Colonic mucosa (tissue), 4 donors: ENCODE data around the gene CDRT15. TPM values are rescaled to one million over a fixed set of nuclear protein-coding genes. Genes with fewer than 3 reads are reported as not detected.

ENCODE experiments used
- DNase-seq: peaks from one replicate; pipeline ENCODE4 v3.0.0-alpha.2; 2020
- H3K27ac ChIP-seq: fragments of 200-600 bp; one replicate; pipeline ENCODE4 v1.8.0; 2021
- H3K27me3 ChIP-seq: fragments of 200-600 bp; one replicate; pipeline ENCODE4 v1.8.0; 2021
- H3K36me3 ChIP-seq: fragments of 200-600 bp; one replicate; pipeline ENCODE4 v1.8.0; 2021
- H3K4me1 ChIP-seq: fragments of 200-600 bp; one replicate; pipeline ENCODE4 v1.8.0; 2021; ENCODE audit warnings: mild to moderate bottlenecking
- H3K4me3 ChIP-seq: fragments of 200-600 bp; one replicate; pipeline ENCODE4 v1.8.0; 2021
- H3K9ac ChIP-seq, 2 donors: one replicate each; pipeline ENCODE4 v1.7.0; 2013; ENCODE audit warnings: control low read depth in 2 of 2, low read depth in 2 of 2, low read length in 2 of 2
- H3K9me3 ChIP-seq: fragments of 200-600 bp; one replicate; pipeline ENCODE4 v1.8.0; 2021
- intact Hi-C: fragments of 100-400 bp; cut with DNase I; formaldehyde crosslinking; loops from one replicate; pipeline ENCODE4 v1.14.1; 2022
- total RNA-seq, 2 donors: library from RNA; stranded (reverse); fragmentation: NEBNext Ultra II Directional in 1 of 2; extraction: Animal tissue kit (Norgen Biotek cat#: 25700) in 1 of 2; gene quantifications; one replicate each; pipeline ENCODE4 v1.2.1, GENCODE V29; 2021
- TF ChIP-seq, protein P1 (sequence below): fragments of 200-600 bp; IDR thresholded peaks from one replicate; pipeline ENCODE4 v1.8.0; 2022; ENCODE audit warnings: antibody characterized with exemption, mild to moderate bottlenecking
- donor health status: healthy.
- donor health status: DM: no; HTN: no; CAD: no.
- donor health status: DM: no; HTN: no; CAD: no.

The CDRT15 gene
- total RNA-seq, 2 donors from 2014 or later = not detected

DNA sequence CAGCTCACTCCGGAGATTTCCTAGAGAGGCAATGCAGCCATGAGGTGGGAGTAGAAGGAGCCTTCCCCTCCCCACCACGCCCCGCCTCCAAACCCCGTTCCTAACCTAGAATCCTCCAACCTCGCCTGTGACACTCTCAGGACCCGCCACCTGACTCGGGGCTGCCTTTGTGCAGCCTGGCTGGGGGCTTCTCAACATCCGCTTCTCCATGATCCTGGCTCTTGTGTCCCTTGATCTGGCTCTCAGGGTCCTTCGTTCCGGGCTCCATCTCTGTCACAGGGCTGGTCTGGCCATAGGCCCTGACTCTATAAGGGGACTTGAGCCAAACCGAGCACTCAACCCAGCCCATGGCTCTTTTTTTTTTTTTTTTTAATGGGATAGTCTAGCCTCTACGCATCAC, 24.3 kb downstream of the CDRT15 start:
- H3K36me3 ChIP-seq = no peaks in the 10 kb centered on the region
- no peaks in the 10 kb centered on the region for H3K4me1 ChIP-seq
- no peak overlapping the region for H3K9ac ChIP-seq
- DNase-seq = no peak
- no peak overlapping the region for H3K27ac ChIP-seq
- H3K4me3 ChIP-seq = no peak overlapping the region
- TF ChIP-seq, protein P1, sequence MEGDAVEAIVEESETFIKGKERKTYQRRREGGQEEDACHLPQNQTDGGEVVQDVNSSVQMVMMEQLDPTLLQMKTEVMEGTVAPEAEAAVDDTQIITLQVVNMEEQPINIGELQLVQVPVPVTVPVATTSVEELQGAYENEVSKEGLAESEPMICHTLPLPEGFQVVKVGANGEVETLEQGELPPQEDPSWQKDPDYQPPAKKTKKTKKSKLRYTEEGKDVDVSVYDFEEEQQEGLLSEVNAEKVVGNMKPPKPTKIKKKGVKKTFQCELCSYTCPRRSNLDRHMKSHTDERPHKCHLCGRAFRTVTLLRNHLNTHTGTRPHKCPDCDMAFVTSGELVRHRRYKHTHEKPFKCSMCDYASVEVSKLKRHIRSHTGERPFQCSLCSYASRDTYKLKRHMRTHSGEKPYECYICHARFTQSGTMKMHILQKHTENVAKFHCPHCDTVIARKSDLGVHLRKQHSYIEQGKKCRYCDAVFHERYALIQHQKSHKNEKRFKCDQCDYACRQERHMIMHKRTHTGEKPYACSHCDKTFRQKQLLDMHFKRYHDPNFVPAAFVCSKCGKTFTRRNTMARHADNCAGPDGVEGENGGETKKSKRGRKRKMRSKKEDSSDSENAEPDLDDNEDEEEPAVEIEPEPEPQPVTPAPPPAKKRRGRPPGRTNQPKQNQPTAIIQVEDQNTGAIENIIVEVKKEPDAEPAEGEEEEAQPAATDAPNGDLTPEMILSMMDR = no peak
- H3K27me3 ChIP-seq = no peaks in the 10 kb centered on the region
- intact Hi-C loops = no loop called here
- H3K9me3 ChIP-seq = no peaks in the 10 kb centered on the region

DNA sequence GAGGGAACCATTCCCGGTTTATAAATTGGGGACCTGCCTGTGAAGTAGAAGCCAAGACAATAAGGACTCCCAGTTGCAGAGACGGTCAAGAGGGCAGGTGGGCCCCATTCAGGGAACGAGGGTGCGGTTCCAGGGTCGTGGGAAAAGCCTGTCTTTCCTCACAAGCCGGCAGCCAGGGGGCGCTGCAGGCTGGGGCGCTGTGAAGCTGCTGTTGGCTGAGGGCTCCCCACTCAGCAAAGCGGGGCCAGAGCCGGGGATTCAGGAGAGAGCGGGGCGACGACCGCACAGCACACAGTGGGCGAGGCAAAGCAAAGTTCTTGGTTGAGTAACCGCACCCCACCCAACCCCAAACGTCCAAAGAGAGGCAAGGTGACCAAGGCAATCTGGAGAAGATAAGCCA, 24.9 kb downstream of the CDRT15 start:
- no peaks in the 10 kb centered on the region for H3K4me1 ChIP-seq
- H3K27me3 ChIP-seq = no peaks in the 10 kb centered on the region
- no peaks in the 10 kb centered on the region for H3K9me3 ChIP-seq
- intact Hi-C loops = no loop called here
- DNase-seq = no peak
- H3K9ac ChIP-seq = no peak overlapping the region
- no peak overlapping the region for H3K4me3 ChIP-seq
- H3K36me3 ChIP-seq = no peaks in the 10 kb centered on the region
- TF ChIP-seq, protein P1 = peak; percentile 16
- no peak overlapping the region for H3K27ac ChIP-seq

DNA sequence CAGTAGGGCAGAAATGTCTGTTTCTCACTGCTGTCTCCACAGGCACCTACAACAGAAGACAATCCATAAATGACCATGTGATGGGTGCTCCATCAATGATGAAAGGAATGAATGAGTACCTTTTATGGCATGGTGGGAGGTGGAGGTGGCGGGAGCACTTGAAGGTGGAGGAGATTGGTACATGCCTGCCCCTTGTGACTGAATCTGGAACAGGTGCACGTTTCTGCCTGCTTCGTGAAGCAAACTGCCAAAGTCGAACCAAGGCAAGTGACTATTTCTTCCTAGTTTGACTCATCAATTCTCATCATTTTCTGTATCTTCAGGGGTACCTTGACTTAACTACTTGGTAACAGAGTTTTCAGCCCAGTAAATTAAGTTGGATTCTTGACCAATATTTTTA, 25.4 kb downstream of the CDRT15 start:
- no peaks in the 10 kb centered on the region for H3K9me3 ChIP-seq
- no peak for DNase-seq
- no peaks in the 10 kb centered on the region for H3K4me1 ChIP-seq
- no peak overlapping the region for H3K27ac ChIP-seq
- H3K27me3 ChIP-seq = no peaks in the 10 kb centered on the region
- H3K9ac ChIP-seq = no peak overlapping the region
- no peaks in the 10 kb centered on the region for H3K36me3 ChIP-seq
- TF ChIP-seq, protein P1 = no peak
- intact Hi-C loops = no loop called here
- H3K4me3 ChIP-seq = no peak overlapping the region

DNA sequence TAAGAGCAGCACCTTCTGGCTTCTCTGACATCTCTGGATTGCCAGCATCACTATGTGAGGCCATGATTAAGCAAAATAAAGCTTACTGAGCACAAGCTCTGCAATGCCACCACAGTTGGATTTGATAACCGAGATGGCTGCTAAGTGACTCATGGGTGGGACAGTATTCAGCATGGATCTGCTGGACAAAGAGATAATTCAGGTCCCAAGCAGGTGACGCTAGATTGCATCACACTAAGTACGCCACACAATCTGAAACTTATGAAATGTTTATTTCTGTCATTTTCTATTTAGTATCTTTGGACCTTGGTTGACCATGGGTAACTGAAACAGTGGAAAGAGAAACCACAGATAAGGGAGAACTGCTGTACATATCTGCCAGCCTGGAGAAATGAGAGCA, 27.4 kb downstream of the CDRT15 start:
- Histone ChIP-seq H3K9ac (no peak overlapping the region), H3K27ac (no peak overlapping the region), H3K4me3 (no peak overlapping the region), H3K27me3 (no peaks in the 10 kb centered on the region), H3K9me3 (no peaks in the 10 kb centered on the region), H3K36me3 (no peaks in the 10 kb centered on the region), H3K4me1 (no peaks in the 10 kb centered on the region)
- DNase-seq = no peak
- TF ChIP-seq, protein P1 = no peak
- intact Hi-C loops = loop anchor here (10.0 kb wide), 1 partner anchor 144 kb away; the partner anchor contains the start of gene COX10

DNA sequence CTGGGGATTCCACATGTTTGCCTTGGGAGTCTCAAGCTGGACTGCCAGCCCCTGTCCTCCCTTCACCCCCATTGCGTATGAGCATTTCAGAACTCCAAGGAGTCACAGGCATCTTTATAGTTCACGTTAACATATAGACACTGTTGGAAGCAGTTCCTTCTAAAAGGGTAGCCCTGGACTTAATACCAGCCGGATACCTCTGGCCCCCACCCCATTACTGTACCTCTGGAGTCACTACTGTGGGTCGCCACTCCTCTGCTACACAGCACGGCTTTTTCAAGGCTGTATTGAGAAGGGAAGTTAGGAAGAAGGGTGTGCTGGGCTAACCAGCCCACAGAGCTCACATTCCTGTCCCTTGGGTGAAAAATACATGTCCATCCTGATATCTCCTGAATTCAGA, 28.9 kb downstream of the CDRT15 start:
- no peaks in the 10 kb centered on the region for H3K9me3 ChIP-seq
- H3K27me3 ChIP-seq = no peaks in the 10 kb centered on the region
- TF ChIP-seq, protein P1 = no peak
- H3K27ac ChIP-seq = no peak overlapping the region
- no peak overlapping the region for H3K9ac ChIP-seq
- H3K4me1 ChIP-seq = no peaks in the 10 kb centered on the region
- no peak overlapping the region for H3K4me3 ChIP-seq
- intact Hi-C loops = loop anchor here (10.0 kb wide), 1 partner anchor 143 kb away; the partner anchor contains the start of gene COX10
- DNase-seq = no peak
- H3K36me3 ChIP-seq = no peaks in the 10 kb centered on the region
